Measurements from ENCODE around the gene ANAPC5. TPM values are rescaled to one million over a fixed set of nuclear protein-coding genes. Genes with fewer than 3 reads are reported as not detected.

Gene ANAPC5
- total RNA-seq, 1 experiment from 2014 or later: 116 TPM

GRCh38 chr12:121351820-121352681 lies at the start of gene ANAPC5 (continued):
- TF ChIP-seq CREM (CRISPR knock-in tag; IDR thresholded peaks at IDR 0.05) (peak; percentile 83; the same call in 1 of the 2 replicates), IRF1 (CRISPR knock-in tag; IDR thresholded peaks at IDR 0.05) (peak; percentile 31; the same call in 1 of the 2 replicates), HMGA2 (CRISPR knock-in tag; IDR thresholded peaks at IDR 0.05) (no peak), NFYB (CRISPR knock-in tag; conservative IDR thresholded peaks at IDR 0.05; ENCODE audit: low read depth) (peak; percentile 98), NR1H2 (CRISPR knock-in tag; IDR thresholded peaks at IDR 0.05) (no peak), FOXP1 (CRISPR knock-in tag; IDR thresholded peaks at IDR 0.05; ENCODE audit: borderline replicate concordance) (peak; percentile 68; the same call in 1 of the 2 replicates), ZNF281 (CRISPR knock-in tag; IDR thresholded peaks at IDR 0.05) (no peak)
- TF ChIP-seq, protein P1, sequence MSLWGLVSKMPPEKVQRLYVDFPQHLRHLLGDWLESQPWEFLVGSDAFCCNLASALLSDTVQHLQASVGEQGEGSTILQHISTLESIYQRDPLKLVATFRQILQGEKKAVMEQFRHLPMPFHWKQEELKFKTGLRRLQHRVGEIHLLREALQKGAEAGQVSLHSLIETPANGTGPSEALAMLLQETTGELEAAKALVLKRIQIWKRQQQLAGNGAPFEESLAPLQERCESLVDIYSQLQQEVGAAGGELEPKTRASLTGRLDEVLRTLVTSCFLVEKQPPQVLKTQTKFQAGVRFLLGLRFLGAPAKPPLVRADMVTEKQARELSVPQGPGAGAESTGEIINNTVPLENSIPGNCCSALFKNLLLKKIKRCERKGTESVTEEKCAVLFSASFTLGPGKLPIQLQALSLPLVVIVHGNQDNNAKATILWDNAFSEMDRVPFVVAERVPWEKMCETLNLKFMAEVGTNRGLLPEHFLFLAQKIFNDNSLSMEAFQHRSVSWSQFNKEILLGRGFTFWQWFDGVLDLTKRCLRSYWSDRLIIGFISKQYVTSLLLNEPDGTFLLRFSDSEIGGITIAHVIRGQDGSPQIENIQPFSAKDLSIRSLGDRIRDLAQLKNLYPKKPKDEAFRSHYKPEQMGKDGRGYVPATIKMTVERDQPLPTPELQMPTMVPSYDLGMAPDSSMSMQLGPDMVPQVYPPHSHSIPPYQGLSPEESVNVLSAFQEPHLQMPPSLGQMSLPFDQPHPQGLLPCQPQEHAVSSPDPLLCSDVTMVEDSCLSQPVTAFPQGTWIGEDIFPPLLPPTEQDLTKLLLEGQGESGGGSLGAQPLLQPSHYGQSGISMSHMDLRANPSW (CRISPR knock-in tag; conservative IDR thresholded peaks at IDR 0.05; ENCODE audit: low read depth): no peak
- TF ChIP-seq, protein P2, sequence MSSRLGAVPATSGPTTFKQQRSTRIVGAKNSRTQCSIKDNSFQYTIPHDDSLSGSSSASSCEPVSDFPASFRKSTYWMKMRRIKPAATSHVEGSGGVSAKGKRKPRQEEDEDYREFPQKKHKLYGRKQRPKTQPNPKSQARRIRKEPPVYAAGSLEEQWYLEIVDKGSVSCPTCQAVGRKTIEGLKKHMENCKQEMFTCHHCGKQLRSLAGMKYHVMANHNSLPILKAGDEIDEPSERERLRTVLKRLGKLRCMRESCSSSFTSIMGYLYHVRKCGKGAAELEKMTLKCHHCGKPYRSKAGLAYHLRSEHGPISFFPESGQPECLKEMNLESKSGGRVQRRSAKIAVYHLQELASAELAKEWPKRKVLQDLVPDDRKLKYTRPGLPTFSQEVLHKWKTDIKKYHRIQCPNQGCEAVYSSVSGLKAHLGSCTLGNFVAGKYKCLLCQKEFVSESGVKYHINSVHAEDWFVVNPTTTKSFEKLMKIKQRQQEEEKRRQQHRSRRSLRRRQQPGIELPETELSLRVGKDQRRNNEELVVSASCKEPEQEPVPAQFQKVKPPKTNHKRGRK (CRISPR knock-in tag; IDR thresholded peaks at IDR 0.05; ENCODE audit: borderline replicate concordance): no peak

DNA sequence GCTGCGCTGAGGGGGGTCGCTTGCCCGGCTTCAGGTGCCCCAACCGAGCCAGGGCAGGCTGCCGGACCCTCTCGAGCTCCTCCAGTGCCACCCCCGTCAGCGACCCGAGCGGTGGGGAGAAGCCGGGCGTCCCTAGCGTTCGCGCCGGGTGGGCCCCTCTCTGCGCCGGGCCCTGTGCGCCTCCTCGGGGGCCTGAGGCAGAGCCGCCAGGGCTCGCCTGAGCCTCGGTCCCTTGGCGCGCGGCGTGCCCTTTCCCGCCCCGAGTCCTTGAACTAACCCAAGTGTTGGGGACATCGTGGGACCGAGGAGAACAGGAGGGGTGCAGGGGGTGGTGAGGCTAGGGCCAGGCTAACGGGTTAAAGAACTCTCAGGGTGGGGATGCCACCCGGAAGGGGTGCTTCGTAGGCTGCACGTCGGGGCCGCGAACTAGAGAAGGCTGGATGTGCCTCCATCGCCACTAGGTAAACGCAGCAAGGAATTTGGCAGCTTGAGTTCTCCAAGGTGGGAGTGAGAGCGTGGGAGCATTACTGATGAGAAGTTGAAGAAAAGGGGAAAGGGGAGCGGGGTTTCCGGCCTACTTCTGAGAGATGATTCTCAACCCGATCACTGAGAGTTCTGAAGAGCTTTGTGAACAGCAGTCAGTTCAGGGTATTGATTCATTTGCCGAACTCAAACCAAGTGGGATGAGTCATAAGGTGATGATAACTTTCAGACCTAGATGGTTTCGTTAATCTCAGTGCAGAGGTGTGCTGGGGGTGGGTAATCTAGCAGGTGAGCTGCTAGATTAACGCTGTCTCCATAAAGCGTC lies 48.3 kb upstream of the ANAPC5 start:
- Mint-ChIP-seq H3K4me3 (peak overlapping the region; percentile 90), H3K9me3 (no peaks in the 10 kb centered on the region), H3K36me3 (peaks cover 13% of the 10 kb centered on the region), H3K4me1 (peaks cover 21% of the 10 kb centered on the region), H3K27ac (peak overlapping the region; percentile 96), H3K27me3 (ENCODE audit: low read depth) (no peaks in the 10 kb centered on the region)
- peak; percentile 7 for ATAC-seq
- ChIA-PET POLR2A (interaction anchor here (0.5 to 1.5 kb wide), 9 partner anchors 9 to 1503 kb away, joined by 3 to 9 read pairs (median 4); partner anchors contain the start of genes ANAPC5 and CAMKK2), CTCF (interaction anchor here (0.7 to 2.8 kb wide), 9 partner anchors 16 to 394 kb away, joined by 3 to 8 read pairs (median 4); partner anchors contain the start of genes MORN3, RHOF and TMEM120B)
- DNase-seq (ENCODE audit: low spot score): peak; percentile 28
- TF ChIP-seq, protein P3, sequence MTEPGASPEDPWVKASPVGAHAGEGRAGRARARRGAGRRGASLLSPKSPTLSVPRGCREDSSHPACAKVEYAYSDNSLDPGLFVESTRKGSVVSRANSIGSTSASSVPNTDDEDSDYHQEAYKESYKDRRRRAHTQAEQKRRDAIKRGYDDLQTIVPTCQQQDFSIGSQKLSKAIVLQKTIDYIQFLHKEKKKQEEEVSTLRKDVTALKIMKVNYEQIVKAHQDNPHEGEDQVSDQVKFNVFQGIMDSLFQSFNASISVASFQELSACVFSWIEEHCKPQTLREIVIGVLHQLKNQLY (CRISPR knock-in tag; IDR thresholded peaks at IDR 0.05): 0 out of 2 replicates have a peak, but pooled peaks have one; percentile 51
- TF ChIP-seq SMAD3 (CRISPR knock-in tag; IDR thresholded peaks at IDR 0.05; ENCODE audit: borderline replicate concordance) (no peak), ARID4B (CRISPR knock-in tag; IDR thresholded peaks at IDR 0.05; ENCODE audit: borderline replicate concordance) (0 out of 2 replicates have a peak, but pooled peaks have one; percentile 14)
- TF ChIP-seq, protein P4, sequence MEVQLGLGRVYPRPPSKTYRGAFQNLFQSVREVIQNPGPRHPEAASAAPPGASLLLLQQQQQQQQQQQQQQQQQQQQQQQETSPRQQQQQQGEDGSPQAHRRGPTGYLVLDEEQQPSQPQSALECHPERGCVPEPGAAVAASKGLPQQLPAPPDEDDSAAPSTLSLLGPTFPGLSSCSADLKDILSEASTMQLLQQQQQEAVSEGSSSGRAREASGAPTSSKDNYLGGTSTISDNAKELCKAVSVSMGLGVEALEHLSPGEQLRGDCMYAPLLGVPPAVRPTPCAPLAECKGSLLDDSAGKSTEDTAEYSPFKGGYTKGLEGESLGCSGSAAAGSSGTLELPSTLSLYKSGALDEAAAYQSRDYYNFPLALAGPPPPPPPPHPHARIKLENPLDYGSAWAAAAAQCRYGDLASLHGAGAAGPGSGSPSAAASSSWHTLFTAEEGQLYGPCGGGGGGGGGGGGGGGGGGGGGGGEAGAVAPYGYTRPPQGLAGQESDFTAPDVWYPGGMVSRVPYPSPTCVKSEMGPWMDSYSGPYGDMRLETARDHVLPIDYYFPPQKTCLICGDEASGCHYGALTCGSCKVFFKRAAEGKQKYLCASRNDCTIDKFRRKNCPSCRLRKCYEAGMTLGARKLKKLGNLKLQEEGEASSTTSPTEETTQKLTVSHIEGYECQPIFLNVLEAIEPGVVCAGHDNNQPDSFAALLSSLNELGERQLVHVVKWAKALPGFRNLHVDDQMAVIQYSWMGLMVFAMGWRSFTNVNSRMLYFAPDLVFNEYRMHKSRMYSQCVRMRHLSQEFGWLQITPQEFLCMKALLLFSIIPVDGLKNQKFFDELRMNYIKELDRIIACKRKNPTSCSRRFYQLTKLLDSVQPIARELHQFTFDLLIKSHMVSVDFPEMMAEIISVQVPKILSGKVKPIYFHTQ (CRISPR knock-in tag; IDR thresholded peaks at IDR 0.05): no peak
